ENCODE results near the gene DIAPH1. TPM values are rescaled to one million over a fixed set of nuclear protein-coding genes. Genes with fewer than 3 reads are reported as not detected.

Gene DIAPH1
- total RNA-seq, 1 donor from 2014 or later, result 136 TPM

GRCh38 chr5:141609044-141609443, 9.8 kb downstream of the DIAPH1 start:
- intact Hi-C loops (cut with micrococcal nuclease), result no loop called here
- Mint-ChIP-seq H3K27ac (peak overlapping the region; percentile 72), H3K27me3 (no peaks in the 10 kb centered on the region), H3K36me3 (ENCODE audit: low read depth) (peaks cover 24% of the 10 kb centered on the region), H3K9me3 (no peaks in the 10 kb centered on the region), H3K4me3 (no peak overlapping the region), H3K4me1 (peaks cover 85% of the 10 kb centered on the region)
- ChIA-PET CTCF (interaction anchor here (1.5 to 5.2 kb wide), 2 partner anchors 10 to 17 kb away, joined by 4 to 32 read pairs; partner anchors contain the start of gene DIAPH1), POLR2A (interaction anchor here (5.7 kb wide), 1 partner anchor 9 kb away, joined by 63 read pairs; the partner anchor contains the start of gene DIAPH1)
- ATAC-seq (ENCODE audit: low read depth) (no peak), DNase-seq (no peak)
- TF ChIP-seq CTCF (IDR thresholded peaks at IDR 0.05), result no peak

- intact Hi-C loops (cut with micrococcal nuclease), result no loop called here
- Mint-ChIP-seq H3K9me3 (no peaks in the 10 kb centered on the region), H3K4me3 (peak overlapping the region; percentile 38), H3K27me3 (no peaks in the 10 kb centered on the region), H3K36me3 (ENCODE audit: low read depth) (peaks cover 24% of the 10 kb centered on the region), H3K4me1 (peaks cover 85% of the 10 kb centered on the region), H3K27ac (peak overlapping the region; percentile 72)
- TF ChIP-seq CTCF (IDR thresholded peaks at IDR 0.05), result no peak
- POLR2A ChIA-PET, result interaction anchor here (5.7 kb wide), 1 partner anchor 9 kb away, joined by 63 read pairs; the partner anchor contains the start of gene DIAPH1
- CTCF ChIA-PET, result interaction anchor here (1.2 to 5.2 kb wide), 3 partner anchors 11 to 16 kb away, joined by 4 to 32 read pairs (median 7); partner anchors contain the start of gene DIAPH1
- DNase-seq, result no peak
- no peak for ATAC-seq (ENCODE audit: low read depth)
These were observed 10.2 kb downstream of the DIAPH1 start for GRCh38 chr5:141608557-141608956.

GRCh38 chr5:141608046-141608445, 10.8 kb downstream of the DIAPH1 start:
- CTCF ChIA-PET, result interaction anchor here (1.2 to 5.2 kb wide), 3 partner anchors 11 to 44 kb away, joined by 3 to 32 read pairs (median 7); partner anchors contain the start of gene DIAPH1
- ATAC-seq (ENCODE audit: low read depth) (no peak), DNase-seq (no peak)
- Mint-ChIP-seq H3K4me3 (peak overlapping the region; percentile 38), H3K36me3 (ENCODE audit: low read depth) (peaks cover 21% of the 10 kb centered on the region), H3K27me3 (no peaks in the 10 kb centered on the region), H3K9me3 (no peaks in the 10 kb centered on the region), H3K27ac (peak overlapping the region; percentile 93), H3K4me1 (peaks cover 84% of the 10 kb centered on the region)
- POLR2A ChIA-PET, result interaction anchor here (1.4 to 5.7 kb wide), 2 partner anchors 10 to 28 kb away, joined by 3 to 63 read pairs; partner anchors contain the start of genes DIAPH1, HDAC3 and RELL2
- intact Hi-C loops (cut with micrococcal nuclease), result no loop called here
- no peak for TF ChIP-seq CTCF (IDR thresholded peaks at IDR 0.05)

- Mint-ChIP-seq H3K27me3 (no peaks in the 10 kb centered on the region), H3K27ac (peak overlapping the region; percentile 93), H3K9me3 (no peaks in the 10 kb centered on the region), H3K4me1 (peaks cover 84% of the 10 kb centered on the region), H3K4me3 (peak overlapping the region; percentile 76), H3K36me3 (ENCODE audit: low read depth) (peaks cover 10% of the 10 kb centered on the region)
- CTCF ChIA-PET, result interaction anchor here (1.8 to 5.2 kb wide), 3 partner anchors 11 to 14 kb away, joined by 7 to 33 read pairs (median 32); partner anchors contain the start of gene DIAPH1
- no peak for TF ChIP-seq CTCF (IDR thresholded peaks at IDR 0.05)
- intact Hi-C loops (cut with micrococcal nuclease), result loop anchor here (1.0 kb wide), 4 partner anchors 8 to 31 kb away; partner anchors contain the start of genes HDAC3 and RELL2
- POLR2A ChIA-PET, result interaction anchor here (0.5 to 5.7 kb wide), 9 partner anchors 8 to 45 kb away, joined by 3 to 63 read pairs (median 3); partner anchors contain the start of gene DIAPH1
- no peak for DNase-seq
- ATAC-seq (ENCODE audit: low read depth), result peak; percentile 97
These were observed 13.1 kb downstream of the DIAPH1 start for GRCh38 chr5:141605523-141606277.

Measured in activated B cell treated with CpG ODN at 0.5 μM for 24 hours (primary cell).